ENCODE results near the gene SHH. TPM values are rescaled to one million over a fixed set of nuclear protein-coding genes. Genes with fewer than 3 reads are reported as not detected.

SHH gene
- total RNA-seq: not detected

GRCh38 chr7:155811895-155812761 lies at the start of gene SHH:
SHH (minus strand) TSS chr7:155812463; CDS start chr7:155812122, 341 bp downstream.
- POLR2A ChIA-PET: interaction anchor here (0.6 kb wide), 1 partner anchor 1080 kb away, joined by 3 read pairs; no protein-coding TSS in a partner anchor
- H3K4me1 Mint-ChIP-seq: peaks cover 16% of the 10 kb centered on the region
- no peak within 1 kb of the TSS for H3K27ac Mint-ChIP-seq
- DNase-seq (no peak), ATAC-seq (ENCODE audit: low read depth) (no peak)
- peaks cover 66% of the 10 kb centered on the region for H3K27me3 Mint-ChIP-seq
- no peaks in the 10 kb centered on the region for H3K9me3 Mint-ChIP-seq
- peak within 1 kb of the TSS; percentile 66 for H3K4me3 Mint-ChIP-seq
- H3K36me3 Mint-ChIP-seq: no peaks in the 10 kb centered on the region

GRCh38 chr7:155861480-155861868 lies 49.2 kb upstream of the SHH start:
- Mint-ChIP-seq H3K4me3 (no peak overlapping the region), H3K36me3 (no peaks in the 10 kb centered on the region), H3K27me3 (no peaks in the 10 kb centered on the region), H3K4me1 (no peaks in the 10 kb centered on the region), H3K27ac (no peak overlapping the region), H3K9me3 (no peaks in the 10 kb centered on the region)
- DNase-seq: no peak
- POLR2A ChIA-PET: no interaction called here
- no peak for ATAC-seq (ENCODE audit: low read depth)

GRCh38 chr7:155860840-155861479 lies 48.7 kb upstream of the SHH start:
- H3K27ac Mint-ChIP-seq: no peak overlapping the region
- POLR2A ChIA-PET: no interaction called here
- DNase-seq: no peak

GRCh38 chr7:155860461-155860839 lies 48.2 kb upstream of the SHH start:
- Mint-ChIP-seq H3K27me3 (peaks cover 7% of the 10 kb centered on the region), H3K4me3 (no peak overlapping the region), H3K4me1 (no peaks in the 10 kb centered on the region), H3K9me3 (no peaks in the 10 kb centered on the region), H3K36me3 (no peaks in the 10 kb centered on the region), H3K27ac (no peak overlapping the region)
- DNase-seq (no peak), ATAC-seq (ENCODE audit: low read depth) (no peak)
- POLR2A ChIA-PET: no interaction called here

More at GRCh38 chr7:155860840-155861479, 48.7 kb upstream of the SHH start:
- no peak overlapping the region for H3K4me3 Mint-ChIP-seq
- H3K4me1 Mint-ChIP-seq: no peaks in the 10 kb centered on the region
- no peaks in the 10 kb centered on the region for H3K9me3 Mint-ChIP-seq
- no peaks in the 10 kb centered on the region for H3K36me3 Mint-ChIP-seq
- ATAC-seq (ENCODE audit: low read depth): no peak
- peaks cover 2% of the 10 kb centered on the region for H3K27me3 Mint-ChIP-seq

GRCh38 chr7:155858521-155859061 lies 46.3 kb upstream of the SHH start:
- H3K4me1 Mint-ChIP-seq: no peaks in the 10 kb centered on the region
- no peak for DNase-seq
- POLR2A ChIA-PET: no interaction called here
- peaks cover 9% of the 10 kb centered on the region for H3K27me3 Mint-ChIP-seq
- H3K9me3 Mint-ChIP-seq: no peaks in the 10 kb centered on the region
- no peak overlapping the region for H3K4me3 Mint-ChIP-seq
- ATAC-seq (ENCODE audit: low read depth): no peak
- no peak overlapping the region for H3K27ac Mint-ChIP-seq
- H3K36me3 Mint-ChIP-seq: no peaks in the 10 kb centered on the region

GRCh38 chr7:155857141-155857540 lies 44.9 kb upstream of the SHH start:
- Mint-ChIP-seq H3K27ac (no peak overlapping the region), H3K4me1 (no peaks in the 10 kb centered on the region), H3K27me3 (peaks cover 14% of the 10 kb centered on the region), H3K36me3 (no peaks in the 10 kb centered on the region), H3K4me3 (no peak overlapping the region), H3K9me3 (no peaks in the 10 kb centered on the region)
- POLR2A ChIA-PET: no interaction called here
- no peak for ATAC-seq (ENCODE audit: low read depth)
- no peak for DNase-seq

GRCh38 chr7:155856656-155857055 lies 44.4 kb upstream of the SHH start:
- DNase-seq: no peak
- H3K27ac Mint-ChIP-seq: no peak overlapping the region
- POLR2A ChIA-PET: no interaction called here
- no peaks in the 10 kb centered on the region for H3K9me3 Mint-ChIP-seq
- peaks cover 14% of the 10 kb centered on the region for H3K27me3 Mint-ChIP-seq
- H3K4me1 Mint-ChIP-seq: no peaks in the 10 kb centered on the region
- no peak overlapping the region for H3K4me3 Mint-ChIP-seq
- H3K36me3 Mint-ChIP-seq: no peaks in the 10 kb centered on the region
- ATAC-seq (ENCODE audit: low read depth): no peak

GRCh38 chr7:155852426-155853301 lies 40.4 kb upstream of the SHH start:
- Mint-ChIP-seq H3K36me3 (no peaks in the 10 kb centered on the region), H3K27ac (no peak overlapping the region), H3K4me1 (no peaks in the 10 kb centered on the region), H3K4me3 (no peak overlapping the region), H3K27me3 (peaks cover 14% of the 10 kb centered on the region), H3K9me3 (no peaks in the 10 kb centered on the region)
- DNase-seq (no peak), ATAC-seq (ENCODE audit: low read depth) (no peak)
- POLR2A ChIA-PET: no interaction called here

- H3K9me3 Mint-ChIP-seq: no peaks in the 10 kb centered on the region
- no peak for DNase-seq
- H3K27ac Mint-ChIP-seq: no peak overlapping the region
- POLR2A ChIA-PET: no interaction called here
- H3K27me3 Mint-ChIP-seq: peaks cover 14% of the 10 kb centered on the region
- no peak for ATAC-seq (ENCODE audit: low read depth)
- H3K4me3 Mint-ChIP-seq: no peak overlapping the region
- no peaks in the 10 kb centered on the region for H3K4me1 Mint-ChIP-seq
- no peaks in the 10 kb centered on the region for H3K36me3 Mint-ChIP-seq
Observed at GRCh38 chr7:155851892-155852291, 39.6 kb upstream of the SHH start.

GRCh38 chr7:155850766-155851678 lies 38.8 kb upstream of the SHH start:
- Mint-ChIP-seq H3K36me3 (no peaks in the 10 kb centered on the region), H3K27ac (no peak overlapping the region), H3K4me3 (no peak overlapping the region), H3K4me1 (no peaks in the 10 kb centered on the region), H3K27me3 (peaks cover 13% of the 10 kb centered on the region), H3K9me3 (no peaks in the 10 kb centered on the region)
- DNase-seq (no peak), ATAC-seq (ENCODE audit: low read depth) (no peak)
- POLR2A ChIA-PET: no interaction called here

GRCh38 chr7:155850001-155850436 lies 37.8 kb upstream of the SHH start:
- H3K4me1 Mint-ChIP-seq: no peaks in the 10 kb centered on the region
- H3K9me3 Mint-ChIP-seq: no peaks in the 10 kb centered on the region
- peaks cover 7% of the 10 kb centered on the region for H3K27me3 Mint-ChIP-seq
- no peak overlapping the region for H3K27ac Mint-ChIP-seq
- no peak for ATAC-seq (ENCODE audit: low read depth)
- no peaks in the 10 kb centered on the region for H3K36me3 Mint-ChIP-seq
- no peak overlapping the region for H3K4me3 Mint-ChIP-seq
- POLR2A ChIA-PET: no interaction called here
- no peak for DNase-seq

GRCh38 chr7:155848691-155849669 lies 36.7 kb upstream of the SHH start:
- H3K4me1 Mint-ChIP-seq: no peaks in the 10 kb centered on the region

More at GRCh38 chr7:155848691-155849669, 36.7 kb upstream of the SHH start:
- Mint-ChIP-seq H3K27ac (no peak overlapping the region), H3K36me3 (no peaks in the 10 kb centered on the region), H3K4me3 (no peak overlapping the region), H3K27me3 (peaks cover 5% of the 10 kb centered on the region), H3K9me3 (no peaks in the 10 kb centered on the region)
- DNase-seq (no peak), ATAC-seq (ENCODE audit: low read depth) (no peak)
- POLR2A ChIA-PET: no interaction called here
